GM12878 (cell line): ENCODE data around the gene RASAL2. TPM values are rescaled to one million over a fixed set of nuclear protein-coding genes. Genes with fewer than 3 reads are reported as not detected.

ENCODE experiments used
- ATAC-seq: fragments of 200-7000 bp; cut with Tn5 transposase; 3 replicates; pipeline ENCODE4 v1.9.1; 2020; ENCODE audit warnings: mild to moderate bottlenecking, moderate library complexity
- BruUV-seq: library from RNA; stranded (reverse); fragments of 400-500 nt; replicated peaks from 2 replicates; lab custom pipeline; 2021; lab: Mats Ljungman, UMichigan
- CTCF ChIA-PET: fragments of 300-600 bp; sonication (Branson Sonifier 250); formaldehyde crosslinking; extraction: SDS; loops from one replicate; lab custom pipeline; 2021; ENCODE audit warnings: inconsistent platforms; lab: Yijun Ruan, JAX
- POLR2A ChIA-PET: fragments of 350-600 bp; formaldehyde crosslinking; extraction: SDS; loops from one replicate; lab custom pipeline; 2021; ENCODE audit warnings: inconsistent platforms; lab: Charles Lee
- RAD21 ChIA-PET: fragments of 300-600 bp; sonication (Branson Sonifier 250); formaldehyde crosslinking; loops from one replicate; lab custom pipeline; 2023; ENCODE audit warnings: antibody characterized with exemption; ENCODE audit not compliant: unreplicated experiment; lab: Charles Lee
- SMC1A ChIA-PET: fragments of 300-600 bp; sonication (Branson Sonifier 250); formaldehyde crosslinking; loops from one replicate; lab custom pipeline; 2023; ENCODE audit not compliant: unreplicated experiment, uncharacterized antibody; lab: Charles Lee
- DNase-seq: peaks from one replicate; pipeline ENCODE4 v3.0.0-alpha.2; 2011; ENCODE audit warnings: low read depth, low spot score
- FAIRE-seq: peaks from 3 replicates; lab custom pipeline; 2011; peaks lifted over from hg19 to GRCh38; lab: Jason Lieb, UNC
- H2AFZ ChIP-seq: 2 replicates; pipeline ENCODE4 v1.6.0; 2011; ENCODE audit warnings: low read depth, low read length, control low read depth; ENCODE audit not compliant: control insufficient read depth
- H3K27ac ChIP-seq: 2 replicates; pipeline ENCODE4 v1.5.1; 2011; ENCODE audit warnings: control low read depth; ENCODE audit not compliant: control insufficient read depth, insufficient read depth
- H3K27me3 ChIP-seq, 2 experiments: replicated peaks in 1 of 2; 2 replicates each; pipeline versions ENCODE4 v1.6.0 to v1.6.1; 2011; ENCODE audit warnings: low read length in 1 of 2; ENCODE audit not compliant: control insufficient read depth in 2 of 2, insufficient read depth in 2 of 2
- H3K36me3 ChIP-seq, 2 experiments: 2 replicates each; pipeline ENCODE4 v1.5.1; 2011; ENCODE audit warnings: low read length in 1 of 2; ENCODE audit not compliant: control insufficient read depth in 2 of 2, insufficient read depth in 2 of 2
- H3K4me1 ChIP-seq: 2 replicates; pipeline ENCODE4 v1.6.1; 2011; ENCODE audit warnings: mild to moderate bottlenecking, low read length, moderate library complexity, mixed read lengths; ENCODE audit not compliant: control insufficient read depth, insufficient read depth
- H3K4me2 ChIP-seq: 2 replicates; pipeline ENCODE4 v1.6.0; 2011; ENCODE audit warnings: control low read depth; ENCODE audit not compliant: control insufficient read depth, insufficient read depth
- H3K4me3 ChIP-seq: fragments of 200-600 bp; sonication (generic); 2 replicates; pipeline ENCODE4 v1.5.1; 2016
- H3K79me2 ChIP-seq: 2 replicates; pipeline ENCODE4 v1.6.0; 2011; ENCODE audit warnings: low read length; ENCODE audit not compliant: control insufficient read depth, insufficient read depth
- H3K9ac ChIP-seq: 2 replicates; pipeline ENCODE4 v1.8.0; 2011; ENCODE audit warnings: low read length, control low read depth, mixed read lengths; ENCODE audit not compliant: control insufficient read depth, insufficient read depth
- H3K9me3 ChIP-seq: replicated peaks from 3 replicates; pipeline ENCODE4 v1.5.1; 2011; ENCODE audit warnings: mild to moderate bottlenecking, low read length; ENCODE audit not compliant: control insufficient read depth, insufficient read depth
- H4K20me1 ChIP-seq: 2 replicates; pipeline ENCODE4 v1.6.0; 2011; ENCODE audit not compliant: control insufficient read depth, insufficient read depth
- BACH1 ChIP-seq: fragments of 450-650 bp; IDR thresholded peaks from 2 replicates; pipeline ENCODE4 v1.6.1; 2017; ENCODE audit warnings: mild to moderate bottlenecking, borderline replicate concordance
- CBFB ChIP-seq: IDR thresholded peaks from 2 replicates; pipeline ENCODE4 v1.6.1; 2016; ENCODE audit warnings: antibody characterized with exemption, low read depth
- TCF12 ChIP-seq: IDR thresholded peaks from 2 replicates; pipeline ENCODE4 v1.6.1; 2011; ENCODE audit warnings: low read depth, mild to moderate bottlenecking, low read length
- ZNF217 ChIP-seq: fragments of 450-650 bp; IDR thresholded peaks from 2 replicates; pipeline ENCODE4 v1.6.1; 2017; ENCODE audit warnings: antibody characterized with exemption, mild to moderate bottlenecking
- WGBS: methylation state at CpG from one replicate; pipeline ENCODE4 v1.1.6; 2016; ENCODE audit warnings: low lambda C conversion rate; ENCODE audit not compliant: insufficient replicate concordance, insufficient coverage; ENCODE audit errors: missing lambda C conversion rate; 5-methylcytosine and 5-hydroxymethylcytosine counted together
- in situ Hi-C: fragments of 300-500 bp; cut with MboI; formaldehyde crosslinking; loops from 9 replicates; pipeline ENCODE4 v1.14.3; 2018; ENCODE audit warnings: mixed read lengths
- intact Hi-C: fragments of 100-400 bp; cut with micrococcal nuclease; formaldehyde crosslinking; loops from one replicate; pipeline ENCODE4 v1.14.2; 2022; ENCODE audit not compliant: unreplicated experiment
- polyA plus RNA-seq, 11 experiments: library from polyadenylated mRNA; depleted of rRNA in 4 of 11; unstranded in 6 of 11; stranded (reverse) in 5 of 11; fragments of >200 nt; fragmentation: Nextera tagmentation in 4 of 11; fragmentation: Illumina TruSeq in 1 of 11; extraction: Ambion mirVana in 4 of 11; extraction: Trizol in 1 of 11; gene quantifications; 1 replicate in 1 of 11; 2 replicates in 10 of 11; pipeline versions ENCODE4 v1.2.1 to v1.2.3, GENCODE V29; 2011 to 2016; ENCODE audit warnings: inconsistent platforms in 2 of 11, missing spikeins in 2 of 11, low read depth in 1 of 11
- total RNA-seq, 4 experiments: library from RNA; depleted of rRNA in 3 of 4; stranded (reverse); fragments of >200 nt in 3 of 4; fragmentation: Illumina TruSeq in 1 of 4; extraction: Trizol in 1 of 4; gene quantifications; 2 replicates each; pipeline versions ENCODE4 v1.2.1 to v1.2.3, GENCODE V29; 2013 to 2021
- TF ChIP-seq, protein P1 (sequence below): fragments of 450-650 bp; IDR thresholded peaks from 2 replicates; pipeline ENCODE4 v1.6.1; 2018; ENCODE audit warnings: borderline replicate concordance, mild to moderate bottlenecking; ENCODE audit not compliant: partially characterized antibody
- TF ChIP-seq, protein P2 (sequence below): IDR thresholded peaks from 2 replicates; pipeline ENCODE4 v1.6.1; 2012; ENCODE audit warnings: low read depth, low read length, improper control_type of control experiment

RASAL2 gene
- total and polyA plus RNA-seq, 10 of the 15 experiments (the other 5 are each of a cell fraction or from before 2014, with no cell fraction given): 0.02 to 6.9 (median 0.17) TPM; not detected in 1

DNA sequence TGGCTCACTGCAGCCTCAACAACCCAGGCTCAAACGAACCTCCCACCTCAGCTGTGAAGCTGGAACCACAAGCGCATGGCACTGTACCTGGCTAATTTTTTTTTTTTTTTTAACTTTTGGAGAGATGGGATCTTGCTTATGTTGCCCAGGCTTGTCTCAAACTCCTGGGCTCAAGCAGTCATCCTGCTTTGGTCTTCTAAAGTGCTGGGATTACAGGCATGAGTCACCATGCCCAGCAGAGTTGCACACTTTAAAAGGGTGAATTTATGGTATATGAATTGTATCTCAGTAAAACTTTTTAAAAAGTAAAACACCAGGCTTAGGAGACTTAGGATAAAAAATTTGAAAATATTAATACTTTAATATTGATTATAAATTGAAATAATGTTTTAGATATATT is 303.8 kb downstream of the RASAL2 start:
- Histone ChIP-seq H4K20me1 (no peaks in the 10 kb centered on the region), H3K9ac (no peak overlapping the region), H3K4me1 (no peaks in the 10 kb centered on the region), H2AFZ (no peak overlapping the region), H3K79me2 (no peaks in the 10 kb centered on the region), H3K27ac (no peak overlapping the region), H3K27me3 (no peaks in the 10 kb centered on the region), H3K36me3 (no peaks in the 10 kb centered on the region), H3K9me3 (no peaks in the 10 kb centered on the region), H3K4me3 (no peak overlapping the region), H3K4me2 (no peak overlapping the region)
- ChIA-PET POLR2A (no interaction called here), CTCF (no interaction called here), RAD21 (no interaction called here), SMC1A (no interaction called here)
- DNase-seq (no peak), FAIRE-seq (no peak), ATAC-seq (no peak)
- in situ Hi-C loops (no loop called here), intact Hi-C loops (no loop called here)
- TF ChIP-seq BACH1: no peak
- no peak for TF ChIP-seq ZNF217
- TF ChIP-seq, protein P1, sequence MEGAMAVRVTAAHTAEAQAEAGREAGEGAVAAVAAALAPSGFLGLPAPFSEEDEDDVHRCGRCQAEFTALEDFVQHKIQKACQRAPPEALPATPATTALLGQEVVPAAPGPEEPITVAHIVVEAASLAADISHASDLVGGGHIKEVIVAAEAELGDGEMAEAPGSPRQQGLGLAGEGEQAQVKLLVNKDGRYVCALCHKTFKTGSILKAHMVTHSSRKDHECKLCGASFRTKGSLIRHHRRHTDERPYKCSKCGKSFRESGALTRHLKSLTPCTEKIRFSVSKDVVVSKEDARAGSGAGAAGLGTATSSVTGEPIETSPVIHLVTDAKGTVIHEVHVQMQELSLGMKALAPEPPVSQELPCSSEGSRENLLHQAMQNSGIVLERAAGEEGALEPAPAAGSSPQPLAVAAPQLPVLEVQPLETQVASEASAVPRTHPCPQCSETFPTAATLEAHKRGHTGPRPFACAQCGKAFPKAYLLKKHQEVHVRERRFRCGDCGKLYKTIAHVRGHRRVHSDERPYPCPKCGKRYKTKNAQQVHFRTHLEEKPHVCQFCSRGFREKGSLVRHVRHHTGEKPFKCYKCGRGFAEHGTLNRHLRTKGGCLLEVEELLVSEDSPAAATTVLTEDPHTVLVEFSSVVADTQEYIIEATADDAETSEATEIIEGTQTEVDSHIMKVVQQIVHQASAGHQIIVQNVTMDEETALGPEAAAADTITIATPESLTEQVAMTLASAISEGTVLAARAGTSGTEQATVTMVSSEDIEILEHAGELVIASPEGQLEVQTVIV: no peak
- TF ChIP-seq CBFB: no peak
- TF ChIP-seq, protein P2, sequence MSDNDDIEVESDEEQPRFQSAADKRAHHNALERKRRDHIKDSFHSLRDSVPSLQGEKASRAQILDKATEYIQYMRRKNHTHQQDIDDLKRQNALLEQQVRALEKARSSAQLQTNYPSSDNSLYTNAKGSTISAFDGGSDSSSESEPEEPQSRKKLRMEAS: no peak
- no peak for TF ChIP-seq TCF12
- no TSS peak for BruUV-seq
- 44% methylated on average over 2 of the region's 2 CpGs for WGBS
